CD14-positive monocyte (primary cell): ENCODE measurements around the gene PDE11A. TPM values are rescaled to one million over a fixed set of nuclear protein-coding genes. Genes with fewer than 3 reads are reported as not detected.

Experiments used
- DNase-seq, 3 donors: peaks; one replicate each; pipeline ENCODE4 v3.0.0-alpha.2; 2011 to 2022
- H2AFZ ChIP-seq: 2 replicates; pipeline ENCODE4 v1.6.0; 2012; ENCODE audit warnings: mild to moderate bottlenecking, low read depth, low read length, inconsistent platforms; ENCODE audit not compliant: insufficient read depth, poor library complexity, severe bottlenecking
- H3K27ac ChIP-seq, 2 donors: 1 replicate in 1 of 2; 2 replicates in 1 of 2; pipeline ENCODE4 v1.5.1; 2012 to 2013; ENCODE audit warnings: low read length in 2 of 2, control low read depth in 1 of 2, inconsistent platforms in 1 of 2, low read depth in 1 of 2, mild to moderate bottlenecking in 1 of 2
- H3K27me3 ChIP-seq, 2 donors: one replicate each; pipeline versions ENCODE4 v1.6.0 to v1.6.1; 2011 to 2013; ENCODE audit warnings: low read length in 2 of 2; ENCODE audit not compliant: control insufficient read depth in 2 of 2, insufficient read depth in 2 of 2
- H3K36me3 ChIP-seq, 2 donors: replicated peaks in 1 of 2; 1 replicate in 1 of 2; 2 replicates in 1 of 2; pipeline versions ENCODE4 v1.5.1 to v1.6.1; 2012 to 2013; ENCODE audit warnings: low read length in 2 of 2, control low read depth in 1 of 2, inconsistent platforms in 1 of 2, mild to moderate bottlenecking in 1 of 2; ENCODE audit not compliant: insufficient read depth in 2 of 2, control insufficient read depth in 1 of 2
- H3K4me1 ChIP-seq, 2 donors: 1 replicate in 1 of 2; 2 replicates in 1 of 2; pipeline versions ENCODE4 v1.5.1 to v1.6.1; 2012 to 2013; ENCODE audit warnings: low read length in 2 of 2, control low read depth in 1 of 2, inconsistent platforms in 1 of 2, mild to moderate bottlenecking in 1 of 2, moderate library complexity in 1 of 2; ENCODE audit not compliant: insufficient read depth in 2 of 2, control insufficient read depth in 1 of 2
- H3K4me2 ChIP-seq: replicated peaks from 2 replicates; pipeline ENCODE3; 2012; ENCODE audit warnings: low read length, moderate library complexity, mild to moderate bottlenecking; ENCODE audit not compliant: poor library complexity, severe bottlenecking; ENCODE audit errors: extremely low read depth
- H3K4me3 ChIP-seq, 3 experiments: fragments of 200-600 bp in 1 of 3; sonication (generic) in 1 of 3; replicated peaks in 1 of 3; 1 replicate in 2 of 3; 2 replicates in 1 of 3; pipeline ENCODE4 v1.5.1; 2011 to 2013; ENCODE audit warnings: low read length in 3 of 3, mild to moderate bottlenecking in 3 of 3, control low read depth in 2 of 3, low read depth in 2 of 3, inconsistent platforms in 1 of 3, moderate library complexity in 1 of 3
- H3K79me2 ChIP-seq: 2 replicates; pipeline ENCODE4 v1.6.0; 2012; ENCODE audit warnings: mild to moderate bottlenecking, control low read depth, inconsistent platforms, low read length, moderate library complexity; ENCODE audit not compliant: insufficient read depth
- H3K9ac ChIP-seq: 2 replicates; pipeline ENCODE4 v1.6.0; 2017; ENCODE audit warnings: low read length, mild to moderate bottlenecking; ENCODE audit not compliant: insufficient read depth, poor library complexity, severe bottlenecking
- H3K9me3 ChIP-seq, 2 donors: replicated peaks in 1 of 2; 1 replicate in 1 of 2; 2 replicates in 1 of 2; pipeline versions ENCODE4 v1.5.1 to v1.6.1; 2012 to 2013; ENCODE audit warnings: low read length in 2 of 2, control low read depth in 1 of 2; ENCODE audit not compliant: control insufficient read depth in 1 of 2, insufficient read depth in 1 of 2
- H4K20me1 ChIP-seq: 2 replicates; pipeline ENCODE4 v1.6.0; 2012; ENCODE audit warnings: mild to moderate bottlenecking, low read length, control low read depth, moderate library complexity; ENCODE audit not compliant: insufficient read depth
- H3K27ac Mint-ChIP-seq, 7 donors: one replicate each; pipeline ENCODE4 v1.8.0; 2020; ENCODE audit warnings: mild to moderate bottlenecking in 7 of 7, mixed read lengths in 7 of 7, moderate library complexity in 6 of 7, inconsistent platforms in 2 of 7
- H3K27me3 Mint-ChIP-seq, 3 donors: one replicate each; pipeline ENCODE4 v1.8.0; 2021 to 2022; ENCODE audit warnings: low read depth in 3 of 3, mild to moderate bottlenecking in 3 of 3, mixed read lengths in 3 of 3, moderate library complexity in 3 of 3, inconsistent platforms in 1 of 3
- H3K36me3 Mint-ChIP-seq, 2 donors: one replicate each; pipeline ENCODE4 v1.8.0; 2020; ENCODE audit warnings: mixed read lengths in 2 of 2, inconsistent platforms in 1 of 2, mild to moderate bottlenecking in 1 of 2
- H3K4me1 Mint-ChIP-seq: one replicate; pipeline ENCODE4 v1.8.0; 2020; ENCODE audit warnings: mild to moderate bottlenecking, mixed read lengths
- H3K4me3 Mint-ChIP-seq, 2 donors: one replicate each; pipeline ENCODE4 v1.8.0; 2020; ENCODE audit warnings: mild to moderate bottlenecking in 2 of 2, mixed read lengths in 2 of 2, moderate library complexity in 1 of 2
- H3K9me3 Mint-ChIP-seq, 7 donors: one replicate each; pipeline ENCODE4 v1.8.0; 2020 to 2022; ENCODE audit warnings: mixed read lengths in 7 of 7, mild to moderate bottlenecking in 6 of 7, moderate library complexity in 6 of 7, inconsistent platforms in 2 of 7
- CTCF ChIP-seq: fragments of 200-600 bp; IDR thresholded peaks from one replicate; pipeline ENCODE4 v1.8.0; 2022; ENCODE audit warnings: antibody characterized with exemption, mild to moderate bottlenecking
- WGBS: methylation state at CpG from one replicate; pipeline ENCODE4 v1.1.5; 2013; ENCODE audit warnings: missing lambda C conversion rate; ENCODE audit not compliant: insufficient coverage; 5-methylcytosine and 5-hydroxymethylcytosine counted together
- intact Hi-C, 2 donors: fragments of 100-400 bp; cut with micrococcal nuclease; formaldehyde crosslinking; loops; one replicate each; pipeline versions ENCODE4 v1.15.0 to v1.15.1; 2023
- polyA plus RNA-seq, 3 donors: library from polyadenylated mRNA; depleted of rRNA in 1 of 3; unstranded in 2 of 3; stranded (reverse) in 1 of 3; fragments of 300-500 nt in 2 of 3; fragments of >200 nt in 1 of 3; fragmentation: Illumina TruSeq in 2 of 3; gene quantifications; 1 replicate in 2 of 3; 2 replicates in 1 of 3; pipeline ENCODE4 v1.2.3, GENCODE V29; 2012 to 2021

PDE11A gene
- polyA plus RNA-seq, 3 donors = not detected

- TF ChIP-seq CTCF = no peak
- Mint-ChIP-seq H3K4me1 (no peaks in the 10 kb centered on the region), H3K4me3 (no peak overlapping the region), H3K36me3 (no peaks in the 10 kb centered on the region), H3K27ac (peak overlapping the region in 1 of 7 donors; percentile 9), H3K27me3 (peaks cover 0 to 1% (median 0%) of the 10 kb centered on the region in 3 donors), H3K9me3 (peaks cover 0 to 3% (median 0%) of the 10 kb centered on the region in 7 donors)
- H3K9ac ChIP-seq = no peak overlapping the region
- no peaks in the 10 kb centered on the region for H3K9me3 ChIP-seq
- H3K27me3 ChIP-seq = no peaks in the 10 kb centered on the region
- no peaks in the 10 kb centered on the region for H3K36me3 ChIP-seq
- 44% methylated on average over 2 of the region's 2 CpGs for WGBS
- H3K4me1 ChIP-seq = no peaks in the 10 kb centered on the region
- intact Hi-C loops = no loop called here
- no peak overlapping the region for H3K4me3 ChIP-seq
- no peaks in the 10 kb centered on the region for H4K20me1 ChIP-seq
- no peak overlapping the region for H3K27ac ChIP-seq
- no peak overlapping the region for H3K4me2 ChIP-seq
- no peaks in the 10 kb centered on the region for H3K79me2 ChIP-seq
- no peak for DNase-seq
- H2AFZ ChIP-seq = no peak overlapping the region
Measured at GRCh38 chr2:177902395-177903163, 170.0 kb downstream of the PDE11A start.

GRCh38 chr2:177900082-177900481 lies 172.5 kb downstream of the PDE11A start:
- Mint-ChIP-seq H3K4me3 (no peak overlapping the region), H3K27me3 (peaks cover 0 to 1% (median 0%) of the 10 kb centered on the region in 3 donors), H3K9me3 (peaks cover 0 to 3% (median 0%) of the 10 kb centered on the region in 7 donors), H3K27ac (no peak overlapping the region), H3K36me3 (no peaks in the 10 kb centered on the region), H3K4me1 (no peaks in the 10 kb centered on the region)
- no peak overlapping the region for H3K4me3 ChIP-seq
- no peaks in the 10 kb centered on the region for H3K9me3 ChIP-seq
- TF ChIP-seq CTCF = no peak
- intact Hi-C loops = no loop called here
- no peaks in the 10 kb centered on the region for H3K79me2 ChIP-seq
- H3K27ac ChIP-seq = no peak overlapping the region
- no peak overlapping the region for H3K9ac ChIP-seq
- no peaks in the 10 kb centered on the region for H3K4me1 ChIP-seq
- no peak for DNase-seq
- H2AFZ ChIP-seq = no peak overlapping the region
- H3K27me3 ChIP-seq = no peaks in the 10 kb centered on the region
- H4K20me1 ChIP-seq = no peaks in the 10 kb centered on the region
- H3K36me3 ChIP-seq = no peaks in the 10 kb centered on the region
- H3K4me2 ChIP-seq = no peak overlapping the region
